GM23338 (cell line): ENCODE measurements around the gene NACA2.

ENCODE experiments used
- CREB1 ChIP-seq: fragments of 250-450 bp; sonication (Bioruptor Pico); IDR thresholded peaks from 2 replicates; pipeline ENCODE4 v1.5.0; 2020; ENCODE audit warnings: low read depth, mild to moderate bottlenecking, moderate library complexity
- EZH2 ChIP-seq: fragments of 200-600 bp; sonication (generic); IDR thresholded peaks from one replicate; pipeline ENCODE4 v1.8.0; 2017; ENCODE audit warnings: antibody characterized with exemption, mild to moderate bottlenecking, low read depth; ENCODE audit not compliant: unreplicated experiment
- EZH2phosphoT487 ChIP-seq: fragments of 200-600 bp; sonication (generic); IDR thresholded peaks from one replicate; pipeline ENCODE4 v1.8.1; 2018; ENCODE audit warnings: antibody characterized with exemption; ENCODE audit not compliant: unreplicated experiment
- JUNB ChIP-seq: IDR thresholded peaks from one replicate; pipeline ENCODE4 v1.6.1; 2016; ENCODE audit warnings: antibody characterized with exemption; ENCODE audit not compliant: unreplicated experiment
- POLR2AphosphoS5 ChIP-seq: IDR thresholded peaks from 2 replicates; pipeline ENCODE4 v1.6.1; 2016; ENCODE audit warnings: antibody characterized with exemption, low read depth
- STAT1 ChIP-seq: IDR thresholded peaks from one replicate; pipeline ENCODE4 v1.6.1; 2016; ENCODE audit warnings: antibody characterized with exemption; ENCODE audit not compliant: unreplicated experiment
- ZNF331 ChIP-seq: fragments of 250-450 bp; sonication (Bioruptor Pico); IDR thresholded peaks from 2 replicates; pipeline ENCODE4 v1.5.0; 2020; ENCODE audit warnings: low read depth, mild to moderate bottlenecking, moderate library complexity
- TF ChIP-seq, protein P1 (sequence below), 2 experiments: fragments of 200-600 bp in 1 of 2; sonication (generic) in 1 of 2; conservative IDR thresholded peaks; 2 replicates each; pipeline versions ENCODE4 v1.5.1 to v1.6.1; 2016 to 2017; ENCODE audit warnings: antibody characterized with exemption in 2 of 2, low read depth in 2 of 2, mild to moderate bottlenecking in 2 of 2, moderate library complexity in 1 of 2
- TF ChIP-seq, protein P2 (sequence below): fragments of 250-450 bp; sonication (Bioruptor Pico); IDR thresholded peaks from 2 replicates; pipeline ENCODE4 v1.5.0; 2020; ENCODE audit warnings: mild to moderate bottlenecking, moderate library complexity
- TF ChIP-seq, protein P3 (sequence below): IDR thresholded peaks from one replicate; pipeline ENCODE4 v1.6.1; 2018; ENCODE audit warnings: antibody characterized with exemption; ENCODE audit not compliant: unreplicated experiment

DNA sequence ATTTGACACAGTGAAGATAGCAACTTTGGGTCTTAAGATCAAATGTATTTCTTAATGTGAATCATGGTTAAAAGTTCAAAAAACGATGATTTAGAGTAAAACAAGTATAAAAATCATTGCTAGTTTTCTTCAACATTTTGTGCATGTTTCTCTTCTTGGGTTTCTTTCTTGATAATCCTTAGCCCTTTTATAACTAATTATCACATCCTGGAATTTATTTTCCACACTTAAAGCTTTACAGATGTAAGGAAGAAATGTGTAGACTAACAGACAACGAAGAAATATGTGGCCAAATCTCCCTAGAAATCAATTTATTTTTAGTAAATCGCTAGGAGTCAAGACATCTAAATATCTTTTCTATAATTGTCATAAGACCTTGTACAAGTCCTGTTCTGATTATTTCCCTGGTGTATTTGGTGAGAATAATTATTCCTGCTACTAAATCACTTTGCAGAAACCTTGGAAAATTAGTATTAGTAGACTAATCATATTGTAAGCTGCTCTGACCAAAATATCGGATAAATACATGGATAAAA lies 4.9 kb downstream of the NACA2 start:
- no peak for TF ChIP-seq CREB1 (CRISPR knock-in tag)
- TF ChIP-seq, protein P1, sequence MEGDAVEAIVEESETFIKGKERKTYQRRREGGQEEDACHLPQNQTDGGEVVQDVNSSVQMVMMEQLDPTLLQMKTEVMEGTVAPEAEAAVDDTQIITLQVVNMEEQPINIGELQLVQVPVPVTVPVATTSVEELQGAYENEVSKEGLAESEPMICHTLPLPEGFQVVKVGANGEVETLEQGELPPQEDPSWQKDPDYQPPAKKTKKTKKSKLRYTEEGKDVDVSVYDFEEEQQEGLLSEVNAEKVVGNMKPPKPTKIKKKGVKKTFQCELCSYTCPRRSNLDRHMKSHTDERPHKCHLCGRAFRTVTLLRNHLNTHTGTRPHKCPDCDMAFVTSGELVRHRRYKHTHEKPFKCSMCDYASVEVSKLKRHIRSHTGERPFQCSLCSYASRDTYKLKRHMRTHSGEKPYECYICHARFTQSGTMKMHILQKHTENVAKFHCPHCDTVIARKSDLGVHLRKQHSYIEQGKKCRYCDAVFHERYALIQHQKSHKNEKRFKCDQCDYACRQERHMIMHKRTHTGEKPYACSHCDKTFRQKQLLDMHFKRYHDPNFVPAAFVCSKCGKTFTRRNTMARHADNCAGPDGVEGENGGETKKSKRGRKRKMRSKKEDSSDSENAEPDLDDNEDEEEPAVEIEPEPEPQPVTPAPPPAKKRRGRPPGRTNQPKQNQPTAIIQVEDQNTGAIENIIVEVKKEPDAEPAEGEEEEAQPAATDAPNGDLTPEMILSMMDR (conservative IDR thresholded peaks at IDR 0.05; ENCODE audit: low read depth in 2 of 2), result no peak
- TF ChIP-seq POLR2AphosphoS5, result no peak
- TF ChIP-seq, protein P2, sequence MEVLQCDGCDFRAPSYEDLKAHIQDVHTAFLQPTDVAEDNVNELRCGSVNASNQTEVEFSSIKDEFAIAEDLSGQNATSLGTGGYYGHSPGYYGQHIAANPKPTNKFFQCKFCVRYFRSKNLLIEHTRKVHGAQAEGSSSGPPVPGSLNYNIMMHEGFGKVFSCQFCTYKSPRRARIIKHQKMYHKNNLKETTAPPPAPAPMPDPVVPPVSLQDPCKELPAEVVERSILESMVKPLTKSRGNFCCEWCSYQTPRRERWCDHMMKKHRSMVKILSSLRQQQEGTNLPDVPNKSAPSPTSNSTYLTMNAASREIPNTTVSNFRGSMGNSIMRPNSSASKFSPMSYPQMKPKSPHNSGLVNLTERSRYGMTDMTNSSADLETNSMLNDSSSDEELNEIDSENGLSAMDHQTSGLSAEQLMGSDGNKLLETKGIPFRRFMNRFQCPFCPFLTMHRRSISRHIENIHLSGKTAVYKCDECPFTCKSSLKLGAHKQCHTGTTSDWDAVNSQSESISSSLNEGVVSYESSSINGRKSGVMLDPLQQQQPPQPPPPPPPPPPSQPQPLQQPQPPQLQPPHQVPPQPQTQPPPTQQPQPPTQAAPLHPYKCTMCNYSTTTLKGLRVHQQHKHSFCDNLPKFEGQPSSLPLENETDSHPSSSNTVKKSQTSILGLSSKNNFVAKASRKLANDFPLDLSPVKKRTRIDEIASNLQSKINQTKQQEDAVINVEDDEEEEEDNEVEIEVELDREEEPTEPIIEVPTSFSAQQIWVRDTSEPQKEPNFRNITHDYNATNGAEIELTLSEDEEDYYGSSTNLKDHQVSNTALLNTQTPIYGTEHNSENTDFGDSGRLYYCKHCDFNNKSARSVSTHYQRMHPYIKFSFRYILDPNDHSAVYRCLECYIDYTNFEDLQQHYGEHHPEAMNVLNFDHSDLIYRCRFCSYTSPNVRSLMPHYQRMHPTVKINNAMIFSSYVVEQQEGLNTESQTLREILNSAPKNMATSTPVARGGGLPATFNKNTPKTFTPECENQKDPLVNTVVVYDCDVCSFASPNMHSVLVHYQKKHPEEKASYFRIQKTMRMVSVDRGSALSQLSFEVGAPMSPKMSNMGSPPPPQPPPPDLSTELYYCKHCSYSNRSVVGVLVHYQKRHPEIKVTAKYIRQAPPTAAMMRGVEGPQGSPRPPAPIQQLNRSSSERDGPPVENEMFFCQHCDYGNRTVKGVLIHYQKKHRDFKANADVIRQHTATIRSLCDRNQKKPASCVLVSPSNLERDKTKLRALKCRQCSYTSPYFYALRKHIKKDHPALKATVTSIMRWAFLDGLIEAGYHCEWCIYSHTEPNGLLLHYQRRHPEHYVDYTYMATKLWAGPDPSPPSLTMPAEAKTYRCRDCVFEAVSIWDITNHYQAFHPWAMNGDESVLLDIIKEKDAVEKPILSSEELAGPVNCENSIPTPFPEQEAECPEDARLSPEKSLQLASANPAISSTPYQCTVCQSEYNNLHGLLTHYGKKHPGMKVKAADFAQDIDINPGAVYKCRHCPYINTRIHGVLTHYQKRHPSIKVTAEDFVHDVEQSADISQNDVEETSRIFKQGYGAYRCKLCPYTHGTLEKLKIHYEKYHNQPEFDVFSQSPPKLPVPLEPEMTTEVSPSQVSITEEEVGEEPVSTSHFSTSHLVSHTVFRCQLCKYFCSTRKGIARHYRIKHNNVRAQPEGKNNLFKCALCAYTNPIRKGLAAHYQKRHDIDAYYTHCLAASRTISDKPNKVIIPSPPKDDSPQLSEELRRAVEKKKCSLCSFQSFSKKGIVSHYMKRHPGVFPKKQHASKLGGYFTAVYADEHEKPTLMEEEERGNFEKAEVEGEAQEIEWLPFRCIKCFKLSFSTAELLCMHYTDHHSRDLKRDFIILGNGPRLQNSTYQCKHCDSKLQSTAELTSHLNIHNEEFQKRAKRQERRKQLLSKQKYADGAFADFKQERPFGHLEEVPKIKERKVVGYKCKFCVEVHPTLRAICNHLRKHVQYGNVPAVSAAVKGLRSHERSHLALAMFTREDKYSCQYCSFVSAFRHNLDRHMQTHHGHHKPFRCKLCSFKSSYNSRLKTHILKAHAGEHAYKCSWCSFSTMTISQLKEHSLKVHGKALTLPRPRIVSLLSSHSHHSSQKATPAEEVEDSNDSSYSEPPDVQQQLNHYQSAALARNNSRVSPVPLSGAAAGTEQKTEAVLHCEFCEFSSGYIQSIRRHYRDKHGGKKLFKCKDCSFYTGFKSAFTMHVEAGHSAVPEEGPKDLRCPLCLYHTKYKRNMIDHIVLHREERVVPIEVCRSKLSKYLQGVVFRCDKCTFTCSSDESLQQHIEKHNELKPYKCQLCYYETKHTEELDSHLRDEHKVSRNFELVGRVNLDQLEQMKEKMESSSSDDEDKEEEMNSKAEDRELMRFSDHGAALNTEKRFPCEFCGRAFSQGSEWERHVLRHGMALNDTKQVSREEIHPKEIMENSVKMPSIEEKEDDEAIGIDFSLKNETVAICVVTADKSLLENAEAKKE (CRISPR knock-in tag), result no peak
- no peak for TF ChIP-seq EZH2phosphoT487
- no peak for TF ChIP-seq JUNB
- TF ChIP-seq, protein P3, sequence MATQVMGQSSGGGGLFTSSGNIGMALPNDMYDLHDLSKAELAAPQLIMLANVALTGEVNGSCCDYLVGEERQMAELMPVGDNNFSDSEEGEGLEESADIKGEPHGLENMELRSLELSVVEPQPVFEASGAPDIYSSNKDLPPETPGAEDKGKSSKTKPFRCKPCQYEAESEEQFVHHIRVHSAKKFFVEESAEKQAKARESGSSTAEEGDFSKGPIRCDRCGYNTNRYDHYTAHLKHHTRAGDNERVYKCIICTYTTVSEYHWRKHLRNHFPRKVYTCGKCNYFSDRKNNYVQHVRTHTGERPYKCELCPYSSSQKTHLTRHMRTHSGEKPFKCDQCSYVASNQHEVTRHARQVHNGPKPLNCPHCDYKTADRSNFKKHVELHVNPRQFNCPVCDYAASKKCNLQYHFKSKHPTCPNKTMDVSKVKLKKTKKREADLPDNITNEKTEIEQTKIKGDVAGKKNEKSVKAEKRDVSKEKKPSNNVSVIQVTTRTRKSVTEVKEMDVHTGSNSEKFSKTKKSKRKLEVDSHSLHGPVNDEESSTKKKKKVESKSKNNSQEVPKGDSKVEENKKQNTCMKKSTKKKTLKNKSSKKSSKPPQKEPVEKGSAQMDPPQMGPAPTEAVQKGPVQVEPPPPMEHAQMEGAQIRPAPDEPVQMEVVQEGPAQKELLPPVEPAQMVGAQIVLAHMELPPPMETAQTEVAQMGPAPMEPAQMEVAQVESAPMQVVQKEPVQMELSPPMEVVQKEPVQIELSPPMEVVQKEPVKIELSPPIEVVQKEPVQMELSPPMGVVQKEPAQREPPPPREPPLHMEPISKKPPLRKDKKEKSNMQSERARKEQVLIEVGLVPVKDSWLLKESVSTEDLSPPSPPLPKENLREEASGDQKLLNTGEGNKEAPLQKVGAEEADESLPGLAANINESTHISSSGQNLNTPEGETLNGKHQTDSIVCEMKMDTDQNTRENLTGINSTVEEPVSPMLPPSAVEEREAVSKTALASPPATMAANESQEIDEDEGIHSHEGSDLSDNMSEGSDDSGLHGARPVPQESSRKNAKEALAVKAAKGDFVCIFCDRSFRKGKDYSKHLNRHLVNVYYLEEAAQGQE, result no peak
- TF ChIP-seq ZNF331 (CRISPR knock-in tag), result no peak
- no peak for TF ChIP-seq EZH2
- no peak for TF ChIP-seq STAT1
